Skeletal muscle satellite cell (primary cell): Measurements from ENCODE around the gene MTSS2.

Experiments used
- H3K27me3 ChIP-seq: 2 replicates; pipeline ENCODE4 v1.7.0; 2013; ENCODE audit warnings: low read length; ENCODE audit not compliant: control insufficient read depth, insufficient read depth
- H3K36me3 ChIP-seq: 2 replicates; pipeline ENCODE4 v1.7.0; 2013; ENCODE audit warnings: mild to moderate bottlenecking, control low read depth, low read length; ENCODE audit not compliant: insufficient read depth
- H3K4me1 ChIP-seq: 2 replicates; pipeline ENCODE4 v1.7.0; 2013; ENCODE audit warnings: low read length; ENCODE audit not compliant: control insufficient read depth, insufficient read depth
- H3K4me2 ChIP-seq: 2 replicates; pipeline ENCODE4 v1.7.0; 2013; ENCODE audit warnings: mild to moderate bottlenecking, low read length
- H3K4me3 ChIP-seq: 2 replicates; pipeline ENCODE4 v1.7.0; 2013; ENCODE audit warnings: low read length
- H3K9ac ChIP-seq: 2 replicates; pipeline ENCODE4 v1.7.0; 2013; ENCODE audit warnings: mild to moderate bottlenecking, low read depth, low read length, moderate library complexity
- H3K9me3 ChIP-seq: replicated peaks from 2 replicates; pipeline ENCODE4 v1.7.0; 2013; ENCODE audit warnings: mild to moderate bottlenecking, control low read depth, low read length

Gene MTSS2

GRCh38 chr16:70660672-70661350 lies 25.0 kb downstream of the MTSS2 start:
- no peaks in the 10 kb centered on the region for H3K4me1 ChIP-seq
- no peak overlapping the region for H3K4me3 ChIP-seq
- H3K9ac ChIP-seq = no peak overlapping the region
- H3K27me3 ChIP-seq = no peaks in the 10 kb centered on the region
- no peak overlapping the region for H3K4me2 ChIP-seq
- peaks cover 36% of the 10 kb centered on the region for H3K36me3 ChIP-seq
- no peaks in the 10 kb centered on the region for H3K9me3 ChIP-seq

- Histone ChIP-seq H3K9me3 (no peaks in the 10 kb centered on the region), H3K4me2 (no peak overlapping the region), H3K9ac (no peak overlapping the region), H3K4me1 (no peaks in the 10 kb centered on the region), H3K36me3 (peaks cover 29% of the 10 kb centered on the region), H3K27me3 (no peaks in the 10 kb centered on the region), H3K4me3 (no peak overlapping the region)
Observed at GRCh38 chr16:70659953-70660671, 25.7 kb downstream of the MTSS2 start.

GRCh38 chr16:70659546-70659945 lies 26.3 kb downstream of the MTSS2 start:
- no peaks in the 10 kb centered on the region for H3K27me3 ChIP-seq
- no peak overlapping the region for H3K4me2 ChIP-seq
- H3K36me3 ChIP-seq = peaks cover 23% of the 10 kb centered on the region
- H3K4me1 ChIP-seq = no peaks in the 10 kb centered on the region
- H3K9me3 ChIP-seq = no peaks in the 10 kb centered on the region
- no peak overlapping the region for H3K4me3 ChIP-seq
- H3K9ac ChIP-seq = no peak overlapping the region

- H3K36me3 ChIP-seq = peaks cover 17% of the 10 kb centered on the region
- no peak overlapping the region for H3K9ac ChIP-seq
- no peaks in the 10 kb centered on the region for H3K9me3 ChIP-seq
- H3K4me3 ChIP-seq = no peak overlapping the region
- no peak overlapping the region for H3K4me2 ChIP-seq
- no peaks in the 10 kb centered on the region for H3K27me3 ChIP-seq
- H3K4me1 ChIP-seq = peaks cover 5% of the 10 kb centered on the region
Observed at GRCh38 chr16:70658921-70659320, 26.9 kb downstream of the MTSS2 start.

DNA sequence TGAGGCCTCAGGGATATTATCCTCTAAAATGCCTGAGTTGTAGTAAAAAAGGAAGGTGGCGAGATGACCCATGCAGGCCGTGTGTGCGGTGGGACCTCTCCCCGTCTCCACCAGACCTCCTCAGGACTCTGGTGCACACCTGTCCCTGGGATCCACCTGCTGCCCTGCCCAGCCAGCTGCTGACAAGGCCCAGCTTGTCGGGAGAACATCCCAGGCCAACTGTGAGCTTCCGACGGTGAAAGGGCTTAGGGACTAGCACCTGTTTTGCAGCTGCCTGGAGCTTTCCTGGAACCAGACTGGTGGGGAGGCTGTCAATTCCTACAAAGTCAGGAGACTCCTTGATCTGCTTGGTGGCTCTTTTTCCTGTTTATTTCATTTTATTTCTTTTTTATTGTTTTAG lies 27.9 kb downstream of the MTSS2 start:
- Histone ChIP-seq H3K36me3 (peaks cover 10% of the 10 kb centered on the region), H3K27me3 (no peaks in the 10 kb centered on the region), H3K4me2 (no peak overlapping the region), H3K4me1 (peaks cover 9% of the 10 kb centered on the region), H3K9me3 (no peaks in the 10 kb centered on the region), H3K9ac (no peak overlapping the region), H3K4me3 (no peak overlapping the region)

- no peaks in the 10 kb centered on the region for H3K9me3 ChIP-seq
Observed at GRCh38 chr16:70656712-70657263, 29.1 kb downstream of the MTSS2 start.

GRCh38 chr16:70656065-70656711 lies 29.7 kb downstream of the MTSS2 start:
- Histone ChIP-seq H3K4me1 (peaks cover 24% of the 10 kb centered on the region), H3K27me3 (no peaks in the 10 kb centered on the region), H3K4me2 (no peak overlapping the region), H3K9ac (no peak overlapping the region), H3K4me3 (no peak overlapping the region), H3K36me3 (no peaks in the 10 kb centered on the region), H3K9me3 (no peaks in the 10 kb centered on the region)

More at GRCh38 chr16:70656712-70657263, 29.1 kb downstream of the MTSS2 start:
- H3K27me3 ChIP-seq = no peaks in the 10 kb centered on the region
- H3K36me3 ChIP-seq = peaks cover 2% of the 10 kb centered on the region
- H3K9ac ChIP-seq = no peak overlapping the region
- peaks cover 18% of the 10 kb centered on the region for H3K4me1 ChIP-seq
- no peak overlapping the region for H3K4me2 ChIP-seq
- no peak overlapping the region for H3K4me3 ChIP-seq

GRCh38 chr16:70653809-70654771 lies 31.8 kb downstream of the MTSS2 start:
- H3K4me1 ChIP-seq = peaks cover 26% of the 10 kb centered on the region
- no peaks in the 10 kb centered on the region for H3K36me3 ChIP-seq
- peak overlapping the region; percentile 65 for H3K9ac ChIP-seq
- H3K4me3 ChIP-seq = peak overlapping the region; percentile 54
- H3K27me3 ChIP-seq = no peaks in the 10 kb centered on the region
- H3K4me2 ChIP-seq = peak overlapping the region; percentile 80
- H3K9me3 ChIP-seq = no peaks in the 10 kb centered on the region

- H3K4me1 ChIP-seq = peaks cover 26% of the 10 kb centered on the region
- no peak overlapping the region for H3K4me2 ChIP-seq
- no peaks in the 10 kb centered on the region for H3K27me3 ChIP-seq
- no peaks in the 10 kb centered on the region for H3K9me3 ChIP-seq
- H3K4me3 ChIP-seq = no peak overlapping the region
- H3K36me3 ChIP-seq = no peaks in the 10 kb centered on the region
- H3K9ac ChIP-seq = no peak overlapping the region
Observed at GRCh38 chr16:70653406-70653805, 32.4 kb downstream of the MTSS2 start.

DNA sequence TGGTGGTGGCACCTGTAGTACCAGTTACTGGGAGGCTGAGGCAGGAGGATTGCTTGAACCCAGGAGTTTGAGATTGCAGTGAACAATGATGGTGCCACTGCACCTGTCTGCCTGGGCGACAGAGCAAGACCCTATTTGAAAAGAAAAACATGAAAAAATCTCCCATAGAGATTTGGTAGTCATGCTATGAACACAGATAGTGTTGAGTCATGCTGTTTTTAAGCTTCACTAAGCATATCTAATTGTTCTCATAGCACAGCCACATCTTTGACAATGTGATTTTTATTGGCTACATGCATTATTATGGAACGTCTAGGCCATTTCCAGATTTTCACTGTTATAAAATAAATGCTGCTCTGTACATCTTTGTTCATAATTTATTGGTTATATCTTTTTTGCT lies 33.5 kb downstream of the MTSS2 start:
- Histone ChIP-seq H3K4me3 (no peak overlapping the region), H3K36me3 (no peaks in the 10 kb centered on the region), H3K9ac (no peak overlapping the region), H3K27me3 (no peaks in the 10 kb centered on the region), H3K9me3 (no peaks in the 10 kb centered on the region), H3K4me1 (peaks cover 32% of the 10 kb centered on the region), H3K4me2 (no peak overlapping the region)

DNA sequence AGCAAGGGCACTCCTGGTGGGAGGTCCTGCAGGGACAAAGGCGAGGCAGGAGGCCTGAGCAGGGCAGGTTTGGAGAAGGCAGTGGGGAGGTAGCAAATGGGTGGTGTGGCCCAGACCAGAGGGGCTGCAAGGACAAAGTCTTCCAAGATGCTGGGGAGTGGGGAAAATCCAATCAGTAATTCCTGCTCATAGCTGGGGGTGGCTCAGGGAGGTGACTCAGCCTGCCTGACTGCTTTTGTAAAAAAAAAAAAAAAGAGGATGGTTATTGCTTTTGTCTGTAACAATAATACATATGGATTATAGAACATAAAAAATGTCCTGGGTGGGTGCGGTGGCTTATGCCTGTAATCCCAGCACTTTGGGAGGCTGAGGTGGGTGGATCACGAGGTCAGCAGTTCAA lies 34.3 kb downstream of the MTSS2 start:
- no peak overlapping the region for H3K4me3 ChIP-seq
- no peaks in the 10 kb centered on the region for H3K27me3 ChIP-seq
- H3K36me3 ChIP-seq = no peaks in the 10 kb centered on the region
- peak overlapping the region; percentile 27 for H3K4me2 ChIP-seq
- H3K9ac ChIP-seq = no peak overlapping the region
- H3K4me1 ChIP-seq = peaks cover 40% of the 10 kb centered on the region
- no peaks in the 10 kb centered on the region for H3K9me3 ChIP-seq
